A549 treated with RU486 at 1 μM for 4 hours (cell line): ENCODE data around the gene TIAM2. TPM values are rescaled to one million over a fixed set of nuclear protein-coding genes. Genes with fewer than 3 reads are reported as not detected.

Experiments
- total RNA-seq: library from RNA; stranded (reverse); fragments of 200-300 nt; extraction: Qiagen RNA extraction; gene quantifications from 5 replicates; pipeline ENCODE4 v1.2.3, GENCODE V29; 2022; ENCODE audit warnings: low read depth

TIAM2 gene
- 2.5 to 3.2 TPM (median 3.0 TPM) in 5 replicates for total RNA-seq

DNA sequence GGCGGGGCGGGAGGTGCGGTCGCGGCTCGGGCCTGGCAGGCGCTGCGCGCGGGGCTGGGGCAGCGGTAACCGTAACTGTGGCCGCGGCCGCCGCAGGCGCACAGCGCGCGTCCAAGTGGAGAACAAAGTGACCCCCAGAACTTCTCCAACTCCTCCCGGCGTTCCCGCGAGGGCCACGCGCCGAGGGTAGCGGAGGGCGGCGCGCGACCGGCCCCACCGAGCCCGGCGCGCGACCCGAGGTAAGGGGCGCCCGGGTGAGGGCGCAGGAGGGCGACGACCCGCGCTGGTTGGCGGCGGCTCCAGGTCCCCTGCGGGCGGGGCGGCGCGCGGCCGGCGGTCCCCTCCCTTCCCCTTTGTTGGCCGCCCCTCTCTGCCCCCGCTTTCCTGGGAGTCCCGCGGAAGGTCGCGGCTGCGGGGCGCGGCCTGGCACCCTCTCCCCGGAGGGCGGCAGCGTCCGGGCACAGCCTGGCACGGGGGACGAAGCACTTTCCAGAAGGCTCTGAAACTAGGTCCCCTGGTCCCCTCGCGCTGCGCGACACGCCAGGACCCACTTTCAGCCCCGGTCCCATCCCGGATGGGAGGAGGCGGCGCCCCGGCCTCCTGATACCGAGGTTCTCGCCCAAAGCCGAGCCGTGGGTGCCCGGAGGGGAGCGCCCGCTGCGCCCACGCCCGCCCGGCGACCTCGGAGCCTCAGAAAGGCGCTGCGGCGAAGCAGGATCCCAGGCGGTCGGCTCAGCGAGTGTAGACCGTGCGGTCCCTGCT lies at the start of gene TIAM2:
TIAM2 (plus strand) TSS at position 62 of the 762 bp plus-strand sequence. CDS start 133,909 bp downstream, outside the sequence.

DNA sequence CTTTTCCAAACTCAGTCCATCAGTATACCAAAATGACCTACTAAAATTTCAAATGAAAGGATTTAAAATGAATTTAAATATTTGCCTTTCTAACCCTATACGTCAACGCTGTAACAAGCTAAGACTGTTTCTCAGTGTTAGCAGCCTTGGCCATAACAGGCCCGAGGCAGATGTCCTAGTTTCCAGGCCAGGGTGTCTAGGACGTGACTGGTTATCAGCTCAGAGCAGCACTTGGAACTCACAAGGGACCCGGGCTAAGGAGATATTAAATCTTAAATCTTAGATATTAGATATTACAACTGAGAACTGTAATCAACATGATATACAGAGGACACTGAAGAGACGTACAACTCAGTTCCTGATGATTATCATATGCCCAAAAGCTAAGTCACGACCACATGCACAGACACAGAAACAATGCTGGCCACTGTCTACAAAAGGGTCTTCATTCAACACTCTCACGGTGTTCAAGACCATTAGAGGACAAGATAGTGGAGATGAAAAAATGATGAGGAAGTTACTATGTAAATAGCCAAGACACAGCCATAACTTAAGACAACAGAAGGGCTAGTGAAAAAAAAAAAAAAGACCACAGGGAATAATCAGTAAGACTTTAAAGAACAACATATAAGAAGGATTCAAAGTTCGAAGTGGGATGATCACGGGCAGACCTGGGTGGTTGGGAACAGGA lies 268.4 kb downstream of the TIAM2 start, which contains the start of gene CLDN20:
CLDN20 (plus strand) TSS at position 641 of the 691 bp plus-strand sequence. CDS start 11,707 bp downstream, outside the sequence.

